Stimulated activated CD8-positive, alpha-beta memory T cell treated with anti-CD3 and anti-CD28 coated beads, Interleukin-4, amount 100 ng/mL, for 48 hours (primary cell): Measurements from ENCODE around the gene ZDHHC11.

ENCODE experiments used
- DNase-seq: peaks from one replicate; pipeline ENCODE4 v3.0.0-alpha.2; 2020

The ZDHHC11 gene

DNA sequence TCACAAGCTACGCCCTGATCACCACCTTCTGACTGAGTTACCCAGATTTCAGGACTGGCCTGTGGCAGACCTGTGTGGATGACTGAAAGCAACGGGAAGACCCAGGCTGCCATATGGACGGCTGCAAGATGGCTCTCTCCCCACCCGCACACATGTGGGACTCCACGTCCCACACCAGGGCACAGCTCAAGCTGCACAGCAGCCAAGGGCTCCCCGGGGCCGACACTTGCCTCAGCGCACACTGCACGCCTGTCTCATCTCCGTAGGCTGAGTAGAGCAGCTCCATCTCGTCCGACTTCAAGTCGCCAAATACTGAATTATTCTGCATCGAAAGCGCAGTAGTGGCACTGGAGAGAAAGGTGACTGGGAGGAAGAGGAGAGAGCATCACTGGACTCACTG, 27.3 kb upstream of the ZDHHC11 start:
- DNase-seq, result no peak

- no peak for DNase-seq
These were observed 25.9 kb upstream of the ZDHHC11 start for GRCh38 chr5:876398-877365.

GRCh38 chr5:875931-876330, 25.1 kb upstream of the ZDHHC11 start:
- DNase-seq, result no peak

GRCh38 chr5:873328-873727, 22.5 kb upstream of the ZDHHC11 start:
- DNase-seq, result no peak

DNA sequence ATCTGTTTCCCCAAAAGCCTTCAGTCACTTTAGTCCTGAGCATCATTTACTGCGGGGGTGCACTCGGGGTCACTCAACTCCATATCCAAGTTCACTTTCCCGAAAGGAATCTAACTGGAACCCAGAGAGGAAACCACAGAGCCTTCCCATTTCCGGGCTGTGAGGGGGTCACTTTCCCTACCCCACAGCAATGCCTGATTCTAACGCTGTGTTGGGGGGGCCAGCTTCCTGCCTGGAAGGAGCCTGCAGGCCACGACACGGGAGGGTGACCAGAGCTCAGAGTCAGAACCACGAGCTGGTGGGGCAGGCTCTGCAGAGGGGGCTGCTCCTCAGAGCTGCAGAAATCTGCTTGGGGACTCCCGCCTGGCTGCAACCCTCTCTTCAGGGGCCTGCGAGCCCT, 21.5 kb upstream of the ZDHHC11 start:
- DNase-seq, result no peak

- DNase-seq, result no peak
These were observed 21.0 kb upstream of the ZDHHC11 start for GRCh38 chr5:871596-872298.

- DNase-seq, result no peak
These were observed 20.2 kb upstream of the ZDHHC11 start for GRCh38 chr5:870956-871355.

DNA sequence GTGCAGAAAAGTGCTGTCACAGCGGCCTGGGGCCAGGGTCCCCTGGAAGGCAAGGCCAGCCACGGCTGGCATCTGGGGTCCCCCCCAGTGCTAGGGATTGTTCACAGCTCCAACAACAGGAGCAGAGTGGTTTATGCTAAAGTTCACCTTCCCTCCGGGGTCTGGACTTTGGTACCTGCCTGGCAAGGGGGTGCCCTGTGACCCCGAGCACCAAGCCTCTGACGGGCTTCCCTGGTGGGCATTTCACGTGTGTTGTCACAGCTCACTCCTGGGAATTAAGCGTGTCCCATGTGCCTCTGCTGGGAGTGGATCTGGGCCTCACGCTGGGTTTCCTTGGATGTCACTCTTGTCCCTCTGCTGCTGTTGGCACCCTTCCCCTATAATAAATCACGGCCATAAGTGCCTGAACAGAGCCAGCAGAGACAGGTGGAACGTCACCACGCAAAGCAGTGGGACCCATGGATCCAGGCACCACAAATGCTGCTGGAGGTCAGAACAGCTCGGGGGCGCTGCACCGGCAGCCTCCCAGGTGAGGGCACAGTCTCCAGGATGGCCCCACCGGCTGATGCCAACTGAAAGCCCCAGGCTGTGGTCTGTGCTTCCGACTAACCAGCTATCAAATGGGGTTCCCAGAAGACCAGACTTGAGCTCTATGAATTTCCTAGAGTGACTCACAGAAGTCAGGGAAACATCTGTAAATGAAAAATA, 17.8 kb upstream of the ZDHHC11 start:
- no peak for DNase-seq

- DNase-seq, result no peak
These were observed 16.6 kb upstream of the ZDHHC11 start for GRCh38 chr5:867300-867870.

DNA sequence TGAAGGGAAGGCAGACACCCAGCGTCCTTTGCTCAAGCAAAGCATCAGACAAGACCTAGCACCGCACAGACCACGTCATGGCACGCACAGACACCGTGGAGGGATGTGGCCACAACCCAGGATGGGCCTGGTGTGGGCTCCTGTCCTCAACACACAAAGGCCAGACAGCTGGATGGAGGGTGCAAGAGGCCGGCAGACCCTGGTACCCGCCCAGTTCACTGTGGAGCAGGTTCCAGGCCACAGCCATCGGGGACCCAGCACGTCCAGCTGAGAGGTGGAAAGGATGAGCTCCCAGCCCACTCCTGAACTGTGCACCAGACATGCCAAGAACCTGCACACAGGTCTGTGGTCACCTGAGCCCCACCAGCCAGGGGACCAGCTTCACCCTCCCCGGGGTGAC, 15.0 kb upstream of the ZDHHC11 start:
- no peak for DNase-seq

GRCh38 chr5:865168-865521, 14.4 kb upstream of the ZDHHC11 start:
- DNase-seq, result no peak

DNA sequence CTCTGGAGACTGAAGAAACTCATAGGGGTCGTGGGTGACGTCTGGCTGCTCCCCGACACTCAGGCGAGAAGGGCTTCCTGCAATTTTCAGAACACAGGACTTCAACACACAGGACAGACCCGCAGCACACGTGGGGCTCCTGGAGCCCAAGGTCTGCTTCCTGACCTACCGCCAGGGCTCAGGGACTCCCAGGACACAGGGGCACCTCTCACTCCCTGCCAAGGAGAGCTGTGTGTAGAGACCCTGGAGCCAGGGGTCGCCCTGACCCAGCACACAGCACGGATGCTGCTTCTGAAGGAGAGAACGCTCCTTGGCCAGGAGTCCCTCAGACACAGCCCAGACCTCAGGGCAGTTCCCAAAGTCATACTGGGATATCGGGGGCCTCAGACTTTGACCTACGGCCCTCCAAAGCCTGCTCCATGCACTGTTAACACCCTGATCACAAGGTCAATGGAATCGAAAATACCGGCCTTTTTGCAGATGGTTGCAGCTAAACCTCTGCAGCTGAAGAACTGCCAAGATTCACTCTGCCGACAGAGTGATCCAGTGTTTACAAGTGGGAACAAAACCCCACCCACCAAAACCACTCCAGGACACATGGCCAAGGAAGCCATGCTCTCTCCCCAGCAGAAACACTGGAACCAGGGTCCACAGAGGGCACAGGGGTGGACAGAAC, 13.8 kb upstream of the ZDHHC11 start:
- DNase-seq, result no peak

- DNase-seq, result no peak
These were observed 12.5 kb upstream of the ZDHHC11 start for GRCh38 chr5:863244-863805.

- DNase-seq, result no peak
These were observed 11.8 kb upstream of the ZDHHC11 start for GRCh38 chr5:862367-863243.

GRCh38 chr5:861442-862366, 10.9 kb upstream of the ZDHHC11 start:
- DNase-seq, result no peak

DNA sequence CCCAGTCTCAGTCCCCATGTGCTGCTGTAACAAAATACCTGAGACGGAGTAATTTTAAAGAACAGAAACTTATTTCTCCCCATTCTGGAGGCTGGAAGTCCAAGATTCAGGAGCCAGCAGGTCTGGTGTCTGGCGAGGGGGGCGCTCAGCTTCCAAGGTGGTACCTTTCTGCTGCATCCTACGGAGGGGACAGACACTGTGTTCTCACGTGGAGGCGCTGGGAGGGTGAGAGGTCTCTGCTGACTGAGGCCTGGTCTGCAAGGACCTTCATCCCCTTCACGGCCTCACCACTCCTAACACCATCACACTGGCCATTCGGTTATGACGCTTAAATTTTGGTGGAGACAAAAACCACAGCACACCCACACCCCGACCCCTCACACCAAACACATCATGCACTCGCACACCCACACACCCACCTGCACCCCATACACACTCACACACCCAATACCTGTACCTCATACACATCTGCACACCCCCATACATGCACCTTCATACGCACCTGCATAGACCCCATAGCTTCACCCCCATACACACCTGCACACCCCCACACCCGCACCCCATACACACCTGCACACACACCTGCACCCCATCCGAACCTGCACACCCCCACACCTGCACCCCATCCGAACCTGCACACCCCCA, 9.8 kb upstream of the ZDHHC11 start:
- no peak for DNase-seq

- DNase-seq, result no peak
These were observed 9.1 kb upstream of the ZDHHC11 start for GRCh38 chr5:859798-860296.

DNA sequence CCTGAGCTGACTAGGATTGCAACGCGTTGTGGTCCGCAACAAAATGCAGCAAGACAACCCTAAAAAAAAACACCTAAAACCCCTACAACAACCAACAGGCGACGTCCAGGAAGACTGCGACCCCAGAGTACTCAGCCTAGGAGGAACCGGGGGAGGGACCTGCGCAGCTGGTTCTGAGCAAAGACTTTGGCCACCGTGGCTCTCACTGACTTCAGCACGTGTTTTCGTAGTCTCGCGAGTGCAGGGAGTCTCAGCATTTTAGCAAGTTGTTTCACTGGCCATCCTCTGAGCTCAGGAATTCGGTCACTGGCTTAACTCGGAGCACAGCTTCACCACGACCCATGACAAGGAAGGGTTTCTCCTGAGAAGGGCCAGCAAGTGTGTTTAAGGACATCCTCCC, 8.6 kb upstream of the ZDHHC11 start:
- DNase-seq, result no peak

- DNase-seq, result no peak
These were observed 7.9 kb upstream of the ZDHHC11 start for GRCh38 chr5:858726-859125.
